ENCODE results near the gene MRPL4. TPM values are rescaled to one million over a fixed set of nuclear protein-coding genes. Genes with fewer than 3 reads are reported as not detected.

Gene MRPL4
- total and polyA plus RNA-seq, 4 donors = 13.7 to 59.7 (median 45.8) TPM

DNA sequence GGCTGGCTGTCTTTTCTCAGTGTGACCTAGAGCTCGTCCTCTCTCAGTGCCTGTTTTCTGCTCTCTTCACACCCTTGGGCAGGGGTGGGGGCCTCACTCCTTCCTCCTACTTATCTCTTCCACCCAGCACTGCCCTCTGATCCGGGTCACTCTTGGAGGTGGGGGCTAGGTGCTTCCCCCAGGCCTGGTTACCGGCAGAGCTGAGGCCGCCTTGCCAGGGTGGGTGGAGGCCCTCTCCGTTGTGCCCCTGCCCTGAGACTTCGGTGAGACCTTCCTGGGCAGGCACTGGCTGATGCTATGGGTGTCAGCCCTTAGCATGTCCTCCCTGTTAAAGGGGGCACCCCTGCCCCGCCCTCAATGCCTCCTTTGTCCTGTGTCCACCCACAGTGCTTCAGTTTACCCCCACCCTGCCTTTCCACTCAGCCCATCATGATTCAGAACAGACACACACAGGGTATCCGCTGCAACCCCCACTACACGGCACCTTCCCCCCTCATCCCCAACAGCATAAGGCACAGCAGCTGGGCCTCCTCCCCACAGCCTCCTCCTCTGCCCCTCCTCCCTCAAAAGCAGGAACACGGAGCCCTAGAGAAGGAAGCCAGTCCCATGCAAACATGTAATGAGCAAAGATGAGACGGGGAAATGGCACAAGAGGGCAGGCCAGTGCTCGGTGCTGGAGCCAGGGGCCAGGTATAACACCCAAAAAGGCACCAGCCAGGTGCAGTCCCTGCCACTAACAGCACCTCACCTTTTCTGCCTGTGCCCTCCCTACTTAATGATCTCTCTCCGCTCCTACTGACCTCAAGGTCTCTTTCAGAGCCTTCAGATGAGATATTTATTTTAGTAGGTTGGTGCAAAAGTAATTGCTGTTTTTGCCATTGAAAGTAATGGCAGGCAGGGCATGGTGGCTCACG, 47.8 kb downstream of the MRPL4 start:
- 60% methylated on average over 10 of the region's 14 CpGs for WGBS (ENCODE audit: insufficient coverage)
- peaks cover 16% of the 10 kb centered on the region for H3K4me1 ChIP-seq (ENCODE audit: control insufficient read depth, insufficient read depth, low read length)
- DNase-seq (ENCODE audit: low read depth in 4 of 6, low spot score in 6 of 6) = no peak
- H3K27me3 ChIP-seq (ENCODE audit: control insufficient read depth, insufficient read depth, low read length) = peaks cover 42% of the 10 kb centered on the region
- no peaks in the 10 kb centered on the region for H3K9me3 ChIP-seq (ENCODE audit: control insufficient read depth, insufficient read depth, low read length)
- no peak overlapping the region for H3K27ac ChIP-seq (ENCODE audit: low read depth, low read length)
- H3K36me3 ChIP-seq (ENCODE audit: control insufficient read depth, insufficient read depth, low read length) = peaks cover 6% of the 10 kb centered on the region
- no peak overlapping the region for H3K4me3 ChIP-seq (ENCODE audit: low read depth, low read length)

DNA sequence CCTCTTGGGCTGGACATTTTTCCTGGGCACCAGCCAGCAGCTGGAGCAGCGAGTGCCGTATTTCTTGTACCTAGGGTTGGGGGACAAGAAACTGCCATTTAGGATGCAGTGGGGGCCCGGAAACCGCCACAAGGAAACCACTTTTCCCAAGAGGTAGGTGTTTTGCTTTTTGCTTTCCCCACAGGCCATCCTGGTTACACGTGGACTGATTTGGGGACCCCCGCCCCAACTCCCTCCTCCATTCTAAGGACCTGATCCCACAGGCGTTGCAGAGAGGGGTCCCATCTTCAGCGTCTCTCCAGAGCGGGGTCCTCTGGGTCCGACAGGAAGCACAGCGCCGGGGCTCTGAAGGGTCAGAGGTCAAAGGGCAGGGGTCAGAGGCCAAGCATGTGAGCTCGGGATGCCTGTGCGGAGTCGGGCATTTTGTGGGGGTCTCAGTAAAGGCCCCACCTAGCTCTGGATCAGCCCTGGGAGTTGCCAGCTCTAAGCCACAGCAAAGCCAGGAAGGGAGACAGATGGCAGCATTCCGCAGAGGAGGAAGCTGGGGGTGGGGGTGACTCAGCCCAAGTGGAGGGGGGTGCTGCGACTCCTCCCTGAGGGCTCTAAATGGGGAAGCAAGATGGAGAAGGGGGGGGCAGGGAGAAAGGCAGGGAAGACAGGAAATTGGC, 53.3 kb downstream of the MRPL4 start:
- Histone ChIP-seq H3K36me3 (ENCODE audit: control insufficient read depth, insufficient read depth, low read length) (peaks cover 45% of the 10 kb centered on the region), H3K27ac (ENCODE audit: low read depth, low read length) (no peak overlapping the region), H3K27me3 (ENCODE audit: control insufficient read depth, insufficient read depth, low read length) (peaks cover 5% of the 10 kb centered on the region), H3K9me3 (ENCODE audit: control insufficient read depth, insufficient read depth, low read length) (no peaks in the 10 kb centered on the region), H3K4me3 (ENCODE audit: low read depth, low read length) (no peak overlapping the region), H3K4me1 (ENCODE audit: control insufficient read depth, insufficient read depth, low read length) (no peaks in the 10 kb centered on the region)
- WGBS (ENCODE audit: insufficient coverage) = 86% methylated on average over 17 of the region's 17 CpGs
- no peak for DNase-seq (ENCODE audit: low read depth in 4 of 6, low spot score in 6 of 6)

DNA sequence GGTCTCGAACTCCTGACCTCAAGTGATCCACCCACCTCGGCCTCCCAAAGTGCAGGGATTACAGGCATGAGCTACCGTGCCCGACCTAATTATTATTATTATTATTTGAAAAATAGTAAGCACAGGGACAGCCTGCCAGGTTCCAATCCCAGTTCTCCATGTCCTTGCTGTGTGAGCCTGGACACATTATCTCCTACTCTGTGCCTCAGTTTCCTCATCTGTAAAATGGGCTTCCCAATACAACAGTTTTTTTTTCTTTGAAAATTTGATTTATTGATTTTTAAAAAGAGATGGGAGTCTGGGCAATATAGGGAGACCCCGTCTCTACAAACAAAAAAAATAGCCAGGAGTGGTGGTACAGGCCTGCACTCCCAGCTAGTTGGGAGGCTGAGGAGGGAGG, 54.3 kb downstream of the MRPL4 start:
- Histone ChIP-seq H3K9me3 (ENCODE audit: control insufficient read depth, insufficient read depth, low read length) (no peaks in the 10 kb centered on the region), H3K27ac (ENCODE audit: low read depth, low read length) (no peak overlapping the region), H3K36me3 (ENCODE audit: control insufficient read depth, insufficient read depth, low read length) (peaks cover 55% of the 10 kb centered on the region), H3K27me3 (ENCODE audit: control insufficient read depth, insufficient read depth, low read length) (peaks cover 2% of the 10 kb centered on the region), H3K4me1 (ENCODE audit: control insufficient read depth, insufficient read depth, low read length) (no peaks in the 10 kb centered on the region), H3K4me3 (ENCODE audit: low read depth, low read length) (no peak overlapping the region)
- DNase-seq (ENCODE audit: low read depth in 4 of 6, low spot score in 6 of 6) = no peak
- no CpG with 5 or more reads among the region's 5 CpGs for WGBS (ENCODE audit: insufficient coverage)

DNA sequence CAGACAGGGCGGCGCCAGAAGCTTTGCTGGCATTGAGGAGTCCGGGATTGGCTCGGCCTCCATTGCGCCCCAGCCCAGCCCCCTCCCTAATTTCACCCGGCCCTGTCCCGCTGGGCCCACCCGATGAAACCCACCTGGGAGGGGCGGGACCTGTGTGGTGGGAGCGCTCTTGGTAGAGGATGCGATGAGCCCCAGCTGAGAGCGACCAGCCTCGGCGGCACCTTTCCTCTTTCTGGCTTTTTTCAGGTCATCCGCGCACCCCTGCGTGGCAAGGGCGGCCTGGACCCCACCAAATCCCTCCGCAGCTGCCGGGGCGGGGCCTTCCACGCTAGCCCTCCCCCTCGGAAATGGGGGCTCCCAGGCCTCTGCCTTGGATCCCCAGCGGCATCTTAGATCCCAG, 57.4 kb downstream of the MRPL4 start, which contains the start of gene ZGLP1:
Gene ZGLP1 (minus strand): TSS at position 393 of the 400 bp plus-strand sequence.
- 94% methylated on average over 18 of the region's 24 CpGs for WGBS (ENCODE audit: insufficient coverage)

More for the DNA sequence above, 57.4 kb downstream of the MRPL4 start, which contains the start of gene ZGLP1:
- Histone ChIP-seq H3K27ac (ENCODE audit: low read depth, low read length) (no peak within 1 kb of the TSS), H3K4me3 (ENCODE audit: low read depth, low read length) (no peak within 1 kb of the TSS), H3K27me3 (ENCODE audit: control insufficient read depth, insufficient read depth, low read length) (no peaks in the 10 kb centered on the region), H3K36me3 (ENCODE audit: control insufficient read depth, insufficient read depth, low read length) (peaks cover 54% of the 10 kb centered on the region), H3K9me3 (ENCODE audit: control insufficient read depth, insufficient read depth, low read length) (no peaks in the 10 kb centered on the region), H3K4me1 (ENCODE audit: control insufficient read depth, insufficient read depth, low read length) (no peaks in the 10 kb centered on the region)
- DNase-seq (ENCODE audit: low read depth in 4 of 6, low spot score in 6 of 6) = no peak

Small RNA genes lying within 50 kb of the gene (small RNA-seq; reads per million reads assigned to genes)
- gene AC011511.1 (ENCODE audit: low replicate concordance) = not detected
- not detected for gene MIR4322 (ENCODE audit: low replicate concordance)

Other genes starting within 250 kb of the MRPL4 start
- gene COL5A3, start 241.7 kb upstream of the MRPL4 start, total RNA-seq = 10 to 100 TPM; 11.6 to 18.1 TPM
- 10 to 100 TPM in 1 of 2 donors, 1 to 10 TPM in 1; 7.8 to 17.8 TPM for gene COL5A3, start 241.7 kb upstream of the MRPL4 start, polyA plus RNA-seq (ENCODE audit: insufficient read length in 2 of 2)
- not detected for gene RDH8, start 238.7 kb upstream of the MRPL4 start, total RNA-seq
- gene RDH8, start 238.7 kb upstream of the MRPL4 start, polyA plus RNA-seq (ENCODE audit: insufficient read length in 2 of 2) = not detected
- gene SHFL, start 165.9 kb upstream of the MRPL4 start, total RNA-seq = 10 to 100 TPM; 13.1 to 35.3 TPM
- gene SHFL, start 165.9 kb upstream of the MRPL4 start, polyA plus RNA-seq (ENCODE audit: insufficient read length in 2 of 2) = 10 to 100 TPM; 35.1 to 45.9 TPM
- under 1 TPM; 0.30 to 0.72 TPM for gene ANGPTL6, start 149.5 kb upstream of the MRPL4 start, total RNA-seq
- under 1 TPM; 0.62 to 0.72 TPM for gene ANGPTL6, start 149.5 kb upstream of the MRPL4 start, polyA plus RNA-seq (ENCODE audit: insufficient read length in 2 of 2)
- 10 to 100 TPM; 16.0 to 23.9 TPM for gene PPAN, start 145.9 kb upstream of the MRPL4 start, total RNA-seq
- gene PPAN, start 145.9 kb upstream of the MRPL4 start, polyA plus RNA-seq (ENCODE audit: insufficient read length in 2 of 2) = 10 to 100 TPM; 33.1 to 43.3 TPM
- 1 to 10 TPM; 2.8 to 4.6 TPM for gene P2RY11, start 140.5 kb upstream of the MRPL4 start, total RNA-seq
- 10 to 100 TPM; 19.6 to 25.2 TPM for gene P2RY11, start 140.5 kb upstream of the MRPL4 start, polyA plus RNA-seq (ENCODE audit: insufficient read length in 2 of 2)
- gene EIF3G, start 132.3 kb upstream of the MRPL4 start, total RNA-seq = 100 to 1,000 TPM; 104 to 198 TPM
- gene EIF3G, start 132.3 kb upstream of the MRPL4 start, polyA plus RNA-seq (ENCODE audit: insufficient read length in 2 of 2) = 100 to 1,000 TPM; 149 to 174 TPM
- 10 to 100 TPM; 30.3 to 39.9 TPM for gene DNMT1, start 57.3 kb upstream of the MRPL4 start, total RNA-seq
- gene DNMT1, start 57.3 kb upstream of the MRPL4 start, polyA plus RNA-seq (ENCODE audit: insufficient read length in 2 of 2) = 100 to 1,000 TPM in 1 of 2 donors, 10 to 100 TPM in 1; 96.7 to 114 TPM
- gene S1PR2, start 20.9 kb upstream of the MRPL4 start, total RNA-seq = 1 to 10 TPM; 4.4 to 8.2 TPM
- 1 to 10 TPM; 4.9 to 6.9 TPM for gene S1PR2, start 20.9 kb upstream of the MRPL4 start, polyA plus RNA-seq (ENCODE audit: insufficient read length in 2 of 2)
- 10 to 100 TPM in 1 of 2 donors, 1 to 10 TPM in 1; 5.7 to 10.4 TPM for gene ICAM1, start 18.9 kb downstream of the MRPL4 start, total RNA-seq
- 1 to 10 TPM; 2.5 to 3.0 TPM for gene ICAM1, start 18.9 kb downstream of the MRPL4 start, polyA plus RNA-seq (ENCODE audit: insufficient read length in 2 of 2)
- gene ICAM4, start 34.7 kb downstream of the MRPL4 start, total RNA-seq = 1 to 10 TPM; 1.1 to 1.8 TPM
- gene ICAM4, start 34.7 kb downstream of the MRPL4 start, polyA plus RNA-seq (ENCODE audit: insufficient read length in 2 of 2) = under 1 TPM in 1 of 2 donors, not detected in 1; 0.42 TPM
- 1 to 10 TPM; 1.4 to 1.8 TPM for gene ICAM5, start 37.7 kb downstream of the MRPL4 start, total RNA-seq
- gene ICAM5, start 37.7 kb downstream of the MRPL4 start, polyA plus RNA-seq (ENCODE audit: insufficient read length in 2 of 2) = 1 to 10 TPM; 3.2 to 3.7 TPM
- 1 to 10 TPM; 1.6 to 9.5 TPM for gene ZGLP1, start 57.6 kb downstream of the MRPL4 start, total RNA-seq
- 10 to 100 TPM; 11.0 to 15.7 TPM for gene ZGLP1, start 57.6 kb downstream of the MRPL4 start, polyA plus RNA-seq (ENCODE audit: insufficient read length in 2 of 2)
- gene FDX2, start 63.8 kb downstream of the MRPL4 start, total RNA-seq = 10 to 100 TPM; 15.0 to 30.4 TPM
- 10 to 100 TPM; 37.3 to 45.3 TPM for gene FDX2, start 63.8 kb downstream of the MRPL4 start, polyA plus RNA-seq (ENCODE audit: insufficient read length in 2 of 2)
- 1 to 10 TPM; 5.4 to 8.7 TPM for gene RAVER1, start 81.3 kb downstream of the MRPL4 start, total RNA-seq
- gene RAVER1, start 81.3 kb downstream of the MRPL4 start, polyA plus RNA-seq (ENCODE audit: insufficient read length in 2 of 2) = 10 to 100 TPM; 32.5 to 42.3 TPM
- 1 to 10 TPM; 5.5 to 8.7 TPM for gene ICAM3, start 87.4 kb downstream of the MRPL4 start, total RNA-seq
- gene ICAM3, start 87.4 kb downstream of the MRPL4 start, polyA plus RNA-seq (ENCODE audit: insufficient read length in 2 of 2) = 1 to 10 TPM; 3.8 to 4.4 TPM
- 10 to 100 TPM; 44.5 to 94.4 TPM for gene TYK2, start 128.4 kb downstream of the MRPL4 start, total RNA-seq
- 100 to 1,000 TPM; 108 to 153 TPM for gene TYK2, start 128.4 kb downstream of the MRPL4 start, polyA plus RNA-seq (ENCODE audit: insufficient read length in 2 of 2)
- gene CDC37, start 151.3 kb downstream of the MRPL4 start, total RNA-seq = 100 to 1,000 TPM in 1 of 2 donors, 10 to 100 TPM in 1; 47.4 to 164 TPM
- 100 to 1,000 TPM; 151 to 191 TPM for gene CDC37, start 151.3 kb downstream of the MRPL4 start, polyA plus RNA-seq (ENCODE audit: insufficient read length in 2 of 2)
- 10 to 100 TPM in 1 of 2 donors, 1 to 10 TPM in 1; 4.2 to 10.8 TPM for gene PDE4A, start 168.3 kb downstream of the MRPL4 start, total RNA-seq
- gene PDE4A, start 168.3 kb downstream of the MRPL4 start, polyA plus RNA-seq (ENCODE audit: insufficient read length in 2 of 2) = 10 to 100 TPM; 25.7 to 28.4 TPM

Measured in spinal cord (tissue), 10 donors.